WTC11 (cell line): ENCODE results near the gene WDR62. TPM values are rescaled to one million over a fixed set of nuclear protein-coding genes. Genes with fewer than 3 reads are reported as not detected.
A peak's percentile ranks its signal among the peaks of the same experiment; 100 is the strongest.

Experiments
- ATAC-seq: fragments of 200-7000 bp; cut with Tn5 transposase; 2 replicates; pipeline ENCODE4 v1.10.0; 2021; ENCODE audit warnings: mild to moderate bottlenecking, moderate library complexity
- CTCF ChIA-PET: fragments of 300-600 bp; sonication (Branson Sonifier 250); formaldehyde crosslinking; loops from one replicate; lab custom pipeline; 2021; ENCODE audit warnings: antibody characterized with exemption; lab: Charles Lee
- POLR2A ChIA-PET: fragments of 350-600 bp; sonication (Branson Sonifier 250); formaldehyde crosslinking; loops from one replicate; lab custom pipeline; 2021; ENCODE audit warnings: antibody characterized with exemption; lab: Charles Lee
- DNase-seq: peaks from one replicate; pipeline ENCODE4 v3.0.0; 2021; ENCODE audit warnings: low spot score
- H3K27ac Mint-ChIP-seq: 2 replicates; pipeline ENCODE4 v1.8.0; 2021; ENCODE audit warnings: mixed read lengths
- H3K27me3 Mint-ChIP-seq: 2 replicates; pipeline ENCODE4 v1.8.0; 2021; ENCODE audit warnings: low read depth, mild to moderate bottlenecking, moderate library complexity, mixed read lengths
- H3K36me3 Mint-ChIP-seq: 2 replicates; pipeline ENCODE4 v1.8.0; 2021; ENCODE audit warnings: mixed read lengths
- H3K4me1 Mint-ChIP-seq: 2 replicates; pipeline ENCODE4 v1.8.0; 2022; ENCODE audit warnings: mixed read lengths
- H3K4me3 Mint-ChIP-seq: 2 replicates; pipeline ENCODE4 v1.8.0; 2021; ENCODE audit warnings: mild to moderate bottlenecking, moderate library complexity, mixed read lengths
- H3K9me3 Mint-ChIP-seq: 2 replicates; pipeline ENCODE4 v1.8.0; 2021; ENCODE audit warnings: mixed read lengths
- ATF6 ChIP-seq: sonication (generic); formaldehyde crosslinking; IDR thresholded peaks from 2 replicates; pipeline ENCODE4 v1.8.1; 2023; ENCODE audit warnings: mild to moderate bottlenecking, missing genetic modification reagents
- CREB1 ChIP-seq: sonication (generic); formaldehyde crosslinking; IDR thresholded peaks from 2 replicates; pipeline ENCODE4 v1.8.0; 2023; ENCODE audit warnings: mild to moderate bottlenecking, missing genetic modification reagents
- CREM ChIP-seq: sonication (generic); formaldehyde crosslinking; IDR thresholded peaks from 2 replicates; pipeline ENCODE4 v1.8.1; 2022; ENCODE audit warnings: mild to moderate bottlenecking, missing genetic modification reagents, moderate library complexity
- E2F5 ChIP-seq: sonication (generic); formaldehyde crosslinking; IDR thresholded peaks from 2 replicates; pipeline ENCODE4 v1.8.1; 2022; ENCODE audit warnings: mild to moderate bottlenecking, moderate library complexity, missing genetic modification reagents
- FOXJ3 ChIP-seq: sonication (generic); formaldehyde crosslinking; IDR thresholded peaks from 2 replicates; pipeline ENCODE4 v1.9.0; 2021; ENCODE audit warnings: missing genetic modification reagents, mild to moderate bottlenecking, borderline replicate concordance
- FOXP4 ChIP-seq: sonication (generic); formaldehyde crosslinking; IDR thresholded peaks from 2 replicates; pipeline ENCODE4 v1.8.0; 2022; ENCODE audit warnings: mild to moderate bottlenecking, missing genetic modification reagents
- JUN ChIP-seq: sonication (generic); formaldehyde crosslinking; IDR thresholded peaks from 2 replicates; pipeline ENCODE4 v1.8.0; 2023; ENCODE audit warnings: mild to moderate bottlenecking, missing genetic modification reagents
- KAT7 ChIP-seq: sonication (generic); formaldehyde crosslinking; IDR thresholded peaks from 2 replicates; pipeline ENCODE4 v1.8.1; 2023; ENCODE audit warnings: missing genetic modification reagents, mild to moderate bottlenecking, borderline replicate concordance
- MXD4 ChIP-seq: fragments of 250-450 bp; sonication (Bioruptor Pico); IDR thresholded peaks from 2 replicates; pipeline ENCODE4 v1.8.0; 2021; ENCODE audit warnings: mild to moderate bottlenecking, moderate library complexity, borderline replicate concordance
- NFATC4 ChIP-seq: fragments of 250-450 bp; sonication (Bioruptor Pico); IDR thresholded peaks from 2 replicates; pipeline ENCODE4 v1.9.0; 2021; ENCODE audit warnings: mild to moderate bottlenecking
- NFYB ChIP-seq: sonication (generic); formaldehyde crosslinking; conservative IDR thresholded peaks from 2 replicates; pipeline ENCODE4 v1.8.0; 2022; ENCODE audit warnings: low read depth, missing genetic modification reagents
- NR3C1 ChIP-seq: sonication (generic); formaldehyde crosslinking; conservative IDR thresholded peaks from 2 replicates; pipeline ENCODE4 v1.8.1; 2023; ENCODE audit warnings: low read depth, mild to moderate bottlenecking, missing genetic modification reagents
- OVOL2 ChIP-seq: fragments of 250-450 bp; sonication (Bioruptor Pico); IDR thresholded peaks from 2 replicates; pipeline ENCODE4 v1.9.0; 2021; ENCODE audit warnings: mild to moderate bottlenecking, borderline replicate concordance
- SMAD4 ChIP-seq: sonication (generic); formaldehyde crosslinking; IDR thresholded peaks from 2 replicates; pipeline ENCODE4 v1.8.0; 2022; ENCODE audit warnings: mild to moderate bottlenecking, missing genetic modification reagents
- SOX15 ChIP-seq: fragments of 250-450 bp; sonication (Bioruptor Pico); IDR thresholded peaks from 2 replicates; pipeline ENCODE4 v1.9.0; 2021; ENCODE audit warnings: mild to moderate bottlenecking
- SP1 ChIP-seq: sonication (generic); formaldehyde crosslinking; conservative IDR thresholded peaks from 2 replicates; pipeline ENCODE4 v1.8.1; 2022; ENCODE audit warnings: missing genetic modification reagents
- USF1 ChIP-seq: sonication (generic); formaldehyde crosslinking; IDR thresholded peaks from 2 replicates; pipeline ENCODE4 v1.8.0; 2022; ENCODE audit warnings: mild to moderate bottlenecking, missing genetic modification reagents
- ZMAT4 ChIP-seq: fragments of 250-450 bp; sonication (Bioruptor Pico); IDR thresholded peaks from 2 replicates; pipeline ENCODE4 v1.9.0; 2021; ENCODE audit warnings: mild to moderate bottlenecking
- ZNF219 ChIP-seq: sonication (generic); formaldehyde crosslinking; IDR thresholded peaks from 2 replicates; pipeline ENCODE4 v1.8.0; 2023; ENCODE audit warnings: missing genetic modification reagents, mild to moderate bottlenecking, borderline replicate concordance
- ZNF263 ChIP-seq: sonication (generic); formaldehyde crosslinking; IDR thresholded peaks from 2 replicates; pipeline ENCODE4 v1.8.1; 2022; ENCODE audit warnings: low read depth, mild to moderate bottlenecking, moderate library complexity, missing genetic modification reagents
- ZNF317 ChIP-seq: sonication (generic); formaldehyde crosslinking; IDR thresholded peaks from 2 replicates; pipeline ENCODE4 v1.8.1; 2023; ENCODE audit warnings: low read depth, mild to moderate bottlenecking, moderate library complexity, missing genetic modification reagents, borderline replicate concordance
- ZNF396 ChIP-seq: fragments of 250-450 bp; sonication (Bioruptor Pico); IDR thresholded peaks from 2 replicates; pipeline ENCODE4 v1.8.0; 2021; ENCODE audit warnings: mild to moderate bottlenecking, moderate library complexity, borderline replicate concordance
- ZNF416 ChIP-seq: fragments of 250-450 bp; sonication (Bioruptor Pico); IDR thresholded peaks from 2 replicates; pipeline ENCODE4 v1.9.0; 2021; ENCODE audit warnings: mild to moderate bottlenecking, inconsistent platforms
- ZNF512 ChIP-seq: sonication (generic); formaldehyde crosslinking; IDR thresholded peaks from 2 replicates; pipeline ENCODE4 v1.8.1; 2022; ENCODE audit warnings: missing genetic modification reagents, borderline replicate concordance
- ZNF671 ChIP-seq: fragments of 250-450 bp; sonication (Bioruptor Pico); IDR thresholded peaks from 2 replicates; pipeline ENCODE4 v1.8.0; 2021; ENCODE audit warnings: mild to moderate bottlenecking
- total RNA-seq: library from RNA; stranded (reverse); gene quantifications from 3 replicates; pipeline ENCODE4 v1.2.3, GENCODE V29; 2021

Gene WDR62
- total RNA-seq, 1 experiment from 2014 or later, result 40.0 TPM

- ChIA-PET POLR2A (no interaction called here), CTCF (interaction anchor here (1.0 kb wide), 1 partner anchor 126 kb away, joined by 3 read pairs; no protein-coding TSS in a partner anchor)
- H3K36me3 Mint-ChIP-seq, result peaks cover 21% of the 10 kb centered on the region
Observed at GRCh38 chr19:36103040-36103626, 48.4 kb downstream of the WDR62 start.

GRCh38 chr19:36103842-36104552 is 49.3 kb downstream of the WDR62 start:
- no peaks in the 10 kb centered on the region for H3K4me1 Mint-ChIP-seq
- ATAC-seq, result no peak
- POLR2A ChIA-PET, result no interaction called here
- no peak overlapping the region for H3K4me3 Mint-ChIP-seq
- no peak overlapping the region for H3K27ac Mint-ChIP-seq
- CTCF ChIA-PET, result interaction anchor here (0.6 kb wide), 1 partner anchor 1036 kb away, joined by 5 read pairs; no protein-coding TSS in a partner anchor
- peaks cover 17% of the 10 kb centered on the region for H3K36me3 Mint-ChIP-seq
- H3K9me3 Mint-ChIP-seq, result no peaks in the 10 kb centered on the region
- TF ChIP-seq CREB1 (CRISPR knock-in tag) (no peak), ZNF512 (CRISPR knock-in tag) (no peak), SP1 (CRISPR knock-in tag) (no peak)
- no peaks in the 10 kb centered on the region for H3K27me3 Mint-ChIP-seq
- DNase-seq, result no peak

More at GRCh38 chr19:36103040-36103626, 48.4 kb downstream of the WDR62 start:
- no peak for DNase-seq
- Mint-ChIP-seq H3K27ac (no peak overlapping the region), H3K27me3 (no peaks in the 10 kb centered on the region), H3K4me1 (no peaks in the 10 kb centered on the region), H3K4me3 (no peak overlapping the region), H3K9me3 (no peaks in the 10 kb centered on the region)
- TF ChIP-seq CREM (no peak), ATF6 (CRISPR knock-in tag) (no peak), KAT7 (no peak), OVOL2 (no peak), MXD4 (no peak), SP1 (CRISPR knock-in tag) (no peak), USF1 (CRISPR knock-in tag) (no peak), NFATC4 (no peak)
- no peak for ATAC-seq

- Mint-ChIP-seq H3K9me3 (no peaks in the 10 kb centered on the region), H3K27me3 (no peaks in the 10 kb centered on the region), H3K36me3 (peaks cover 12% of the 10 kb centered on the region), H3K4me3 (no peak overlapping the region), H3K27ac (0 out of 2 replicates have a peak overlapping the region, but pooled peaks have one; percentile 79), H3K4me1 (peaks cover 10% of the 10 kb centered on the region)
- ChIA-PET POLR2A (no interaction called here), CTCF (no interaction called here)
- no peak for DNase-seq
- ATAC-seq, result no peak
- no peak for TF ChIP-seq ZNF317 (CRISPR knock-in tag)
- no peak for TF ChIP-seq SOX15
- TF ChIP-seq FOXJ3 (CRISPR knock-in tag), result no peak
- TF ChIP-seq ZNF416 (CRISPR knock-in tag), result no peak
- no peak for TF ChIP-seq ZMAT4
- no peak for TF ChIP-seq JUN (CRISPR knock-in tag)
- no peak for TF ChIP-seq ZNF219
- no peak for TF ChIP-seq ZNF396
- no peak for TF ChIP-seq E2F5 (CRISPR knock-in tag)
- no peak for TF ChIP-seq NR3C1 (CRISPR knock-in tag)
- TF ChIP-seq ZNF263, result no peak
- TF ChIP-seq ZNF671, result no peak
- TF ChIP-seq FOXP4 (CRISPR knock-in tag), result no peak
- no peak for TF ChIP-seq NFYB (CRISPR knock-in tag)
- TF ChIP-seq SMAD4 (CRISPR knock-in tag), result no peak
Observed at GRCh38 chr19:36106441-36106840, 51.7 kb downstream of the WDR62 start.
